Measurements from ENCODE around the gene ZNF276.
"Not testable (repeated sequence)": the region's sequence is repeated elsewhere in the genome, so short reads cannot be mapped to it uniquely, and the experiment has no call there.

Gene ZNF276

GRCh38 chr16:89687092-89687940, 34.0 kb upstream of the ZNF276 start:
- Histone ChIP-seq H3K4me3 (ENCODE audit: insufficient read length, low read depth) (peak overlapping the region; percentile 97), H3K27me3 (ENCODE audit: insufficient read depth, insufficient read length) (no peaks in the 10 kb centered on the region), H3K9me3 (ENCODE audit: insufficient read depth, low read length) (peaks cover 28% of the 10 kb centered on the region; the same call in 1 of the 2 replicates), H3K9ac (ENCODE audit: insufficient read length, low read depth) (peak overlapping the region; percentile 96), H3K36me3 (ENCODE audit: insufficient read depth, insufficient read length, low read length) (peaks cover 54% of the 10 kb centered on the region), H3K4me1 (ENCODE audit: insufficient read depth, insufficient read length) (peaks cover 17% of the 10 kb centered on the region)
- DNase-seq (ENCODE audit: low read depth, low spot score) = no peak
- no peak for TF ChIP-seq ZNF274 (IDR thresholded peaks at IDR 0.05; ENCODE audit: low read depth, low read length)
- no peak for TF ChIP-seq SUZ12 (IDR thresholded peaks at IDR 0.05; ENCODE audit: extremely low read depth, insufficient read depth, insufficient read length)
- no peak for TF ChIP-seq YY1 (IDR thresholded peaks at IDR 0.05; ENCODE audit: insufficient read depth, insufficient read length)

- Histone ChIP-seq H3K27me3 (ENCODE audit: insufficient read depth, insufficient read length) (no peaks in the 10 kb centered on the region), H3K9ac (ENCODE audit: insufficient read length, low read depth) (no peak overlapping the region), H3K4me3 (ENCODE audit: insufficient read length, low read depth) (no peak overlapping the region), H3K9me3 (ENCODE audit: insufficient read depth, low read length) (peaks cover 18% of the 10 kb centered on the region; the same call in 1 of the 2 replicates), H3K36me3 (ENCODE audit: insufficient read depth, insufficient read length, low read length) (peaks cover 62% of the 10 kb centered on the region), H3K4me1 (ENCODE audit: insufficient read depth, insufficient read length) (peaks cover 17% of the 10 kb centered on the region)
- DNase-seq (ENCODE audit: low read depth, low spot score) = no peak
- TF ChIP-seq YY1 (IDR thresholded peaks at IDR 0.05; ENCODE audit: insufficient read depth, insufficient read length) (no peak), ZNF274 (IDR thresholded peaks at IDR 0.05; ENCODE audit: low read depth, low read length) (no peak), SUZ12 (IDR thresholded peaks at IDR 0.05; ENCODE audit: extremely low read depth, insufficient read depth, insufficient read length) (no peak)
Measured at GRCh38 chr16:89688395-89688794, 32.9 kb upstream of the ZNF276 start.

DNA sequence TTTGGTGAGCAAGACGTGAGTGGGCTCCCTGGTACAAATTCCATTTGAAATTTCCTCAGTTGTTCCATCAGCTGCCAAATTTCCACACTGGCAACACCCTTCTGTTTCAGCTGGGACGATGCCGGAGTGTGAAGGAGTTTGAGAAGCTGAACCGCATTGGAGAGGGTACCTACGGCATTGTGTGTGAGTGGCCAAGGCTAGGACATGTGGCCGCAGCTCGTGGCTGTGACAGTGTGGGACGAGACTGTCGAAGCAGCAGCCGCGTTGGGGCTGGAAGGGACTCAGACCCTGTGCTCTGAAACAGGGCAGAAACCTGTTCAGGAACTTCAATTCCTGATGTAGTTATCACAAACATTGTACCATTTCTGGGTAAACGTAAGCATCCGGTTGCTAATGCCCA, 32.2 kb upstream of the ZNF276 start:
- no peak for DNase-seq (ENCODE audit: low read depth, low spot score)
- peaks cover 66% of the 10 kb centered on the region for H3K36me3 ChIP-seq (ENCODE audit: insufficient read depth, insufficient read length, low read length)
- H3K9me3 ChIP-seq (ENCODE audit: insufficient read depth, low read length) = peaks cover 14% of the 10 kb centered on the region; the same call in 1 of the 2 replicates
- TF ChIP-seq ZNF274 (IDR thresholded peaks at IDR 0.05; ENCODE audit: low read depth, low read length) (no peak), YY1 (IDR thresholded peaks at IDR 0.05; ENCODE audit: insufficient read depth, insufficient read length) (no peak), SUZ12 (IDR thresholded peaks at IDR 0.05; ENCODE audit: extremely low read depth, insufficient read depth, insufficient read length) (no peak)
- peaks cover 17% of the 10 kb centered on the region for H3K4me1 ChIP-seq (ENCODE audit: insufficient read depth, insufficient read length)
- no peaks in the 10 kb centered on the region for H3K27me3 ChIP-seq (ENCODE audit: insufficient read depth, insufficient read length)
- H3K4me3 ChIP-seq (ENCODE audit: insufficient read length, low read depth) = no peak overlapping the region
- H3K9ac ChIP-seq (ENCODE audit: insufficient read length, low read depth) = no peak overlapping the region

GRCh38 chr16:89689621-89690020, 31.7 kb upstream of the ZNF276 start:
- not testable (repeated sequence) for H3K27me3 ChIP-seq (ENCODE audit: insufficient read depth, insufficient read length); H3K9ac ChIP-seq (ENCODE audit: insufficient read length, low read depth); H3K4me3 ChIP-seq (ENCODE audit: insufficient read length, low read depth); DNase-seq (ENCODE audit: low read depth, low spot score)
- Histone ChIP-seq H3K9me3 (ENCODE audit: insufficient read depth, low read length) (peaks cover 12% of the 10 kb centered on the region; the same call in 1 of the 2 replicates), H3K36me3 (ENCODE audit: insufficient read depth, insufficient read length, low read length) (peaks cover 70% of the 10 kb centered on the region), H3K4me1 (ENCODE audit: insufficient read depth, insufficient read length) (peaks cover 21% of the 10 kb centered on the region)

DNA sequence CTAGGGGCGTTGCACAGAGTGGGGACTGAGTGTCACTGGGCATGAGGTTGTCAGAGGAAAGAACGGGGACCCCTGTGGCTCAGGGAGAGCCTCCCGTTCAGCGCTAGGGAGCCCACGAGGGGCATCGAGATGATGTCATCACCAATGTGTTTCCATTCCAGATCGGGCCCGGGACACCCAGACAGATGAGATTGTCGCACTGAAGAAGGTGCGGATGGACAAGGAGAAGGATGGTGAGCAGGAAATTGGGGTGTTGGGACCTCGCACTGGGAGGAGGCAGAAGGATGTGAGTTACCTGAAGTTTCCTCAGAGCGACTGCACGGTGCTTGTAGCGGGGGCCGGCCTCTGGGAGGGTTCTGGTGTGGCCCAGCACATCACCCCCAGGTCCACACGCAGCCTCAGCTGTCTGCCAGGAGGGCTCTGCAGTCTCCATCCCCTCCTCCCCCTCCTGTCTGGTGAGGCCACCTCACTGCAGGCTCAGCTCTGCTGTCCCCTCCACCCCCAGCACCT, 30.9 kb upstream of the ZNF276 start:
- H3K9ac ChIP-seq (ENCODE audit: insufficient read length, low read depth) = no peak overlapping the region
- no peak overlapping the region for H3K4me3 ChIP-seq (ENCODE audit: insufficient read length, low read depth)
- H3K27me3 ChIP-seq (ENCODE audit: insufficient read depth, insufficient read length) = no peaks in the 10 kb centered on the region
- peaks cover 28% of the 10 kb centered on the region for H3K4me1 ChIP-seq (ENCODE audit: insufficient read depth, insufficient read length)
- TF ChIP-seq YY1 (IDR thresholded peaks at IDR 0.05; ENCODE audit: insufficient read depth, insufficient read length) = no peak
- no peak for TF ChIP-seq ZNF274 (IDR thresholded peaks at IDR 0.05; ENCODE audit: low read depth, low read length)
- no peak for TF ChIP-seq SUZ12 (IDR thresholded peaks at IDR 0.05; ENCODE audit: extremely low read depth, insufficient read depth, insufficient read length)
- H3K36me3 ChIP-seq (ENCODE audit: insufficient read depth, insufficient read length, low read length) = peaks cover 77% of the 10 kb centered on the region
- H3K9me3 ChIP-seq (ENCODE audit: insufficient read depth, low read length) = peaks cover 4% of the 10 kb centered on the region; the same call in 1 of the 2 replicates
- DNase-seq (ENCODE audit: low read depth, low spot score) = no peak

- DNase-seq (ENCODE audit: low read depth, low spot score) = no peak
- TF ChIP-seq SUZ12 (IDR thresholded peaks at IDR 0.05; ENCODE audit: extremely low read depth, insufficient read depth, insufficient read length) = no peak
- no peak for TF ChIP-seq YY1 (IDR thresholded peaks at IDR 0.05; ENCODE audit: insufficient read depth, insufficient read length)
- TF ChIP-seq ZNF274 (IDR thresholded peaks at IDR 0.05; ENCODE audit: low read depth, low read length) = no peak
- Histone ChIP-seq H3K9ac (ENCODE audit: insufficient read length, low read depth) (peak overlapping the region; percentile 74), H3K27me3 (ENCODE audit: insufficient read depth, insufficient read length) (no peaks in the 10 kb centered on the region), H3K4me1 (ENCODE audit: insufficient read depth, insufficient read length) (peaks cover 33% of the 10 kb centered on the region), H3K36me3 (ENCODE audit: insufficient read depth, insufficient read length, low read length) (peaks cover 79% of the 10 kb centered on the region), H3K4me3 (ENCODE audit: insufficient read length, low read depth) (no peak overlapping the region), H3K9me3 (ENCODE audit: insufficient read depth, low read length) (no peaks in the 10 kb centered on the region)
Measured at GRCh38 chr16:89691231-89691985, 29.9 kb upstream of the ZNF276 start.
